Brain microvascular endothelial cell (primary cell): Measurements from ENCODE around the gene MAP2K5.

Source experiments
- DNase-seq: peaks from one replicate; pipeline ENCODE4 v3.0.0-alpha.2; 2020
- H3K27ac ChIP-seq: fragments of 250-450 bp; sonication (Bioruptor Pico); 2 replicates; pipeline ENCODE4 v1.5.1; 2020; ENCODE audit warnings: mild to moderate bottlenecking, moderate library complexity
- H3K27me3 ChIP-seq: fragments of 250-450 bp; sonication (Bioruptor Pico); replicated peaks from 2 replicates; pipeline ENCODE4 v1.5.1; 2020; ENCODE audit warnings: mild to moderate bottlenecking
- H3K36me3 ChIP-seq: fragments of 250-450 bp; sonication (Bioruptor Pico); replicated peaks from 2 replicates; pipeline ENCODE4 v1.5.1; 2020; ENCODE audit warnings: mild to moderate bottlenecking
- H3K4me3 ChIP-seq: 2 replicates; pipeline ENCODE4 v1.5.1; 2011; ENCODE audit warnings: low read depth, mild to moderate bottlenecking, control low read depth, low read length, moderate library complexity
- CTCF ChIP-seq: IDR thresholded peaks from 2 replicates; pipeline ENCODE4 v1.5.1; 2011; ENCODE audit warnings: low read depth, mild to moderate bottlenecking, moderate library complexity, low read length, control low read depth, inconsistent platforms; ENCODE audit errors: missing control alignments
- in situ Hi-C: cut with HindIII; loops from 2 replicates; pipeline ENCODE4 v1.10.0; 2017; ENCODE audit warnings: low sequenced_read_pairs, low pct_ligation_motif_present

The MAP2K5 gene

DNA sequence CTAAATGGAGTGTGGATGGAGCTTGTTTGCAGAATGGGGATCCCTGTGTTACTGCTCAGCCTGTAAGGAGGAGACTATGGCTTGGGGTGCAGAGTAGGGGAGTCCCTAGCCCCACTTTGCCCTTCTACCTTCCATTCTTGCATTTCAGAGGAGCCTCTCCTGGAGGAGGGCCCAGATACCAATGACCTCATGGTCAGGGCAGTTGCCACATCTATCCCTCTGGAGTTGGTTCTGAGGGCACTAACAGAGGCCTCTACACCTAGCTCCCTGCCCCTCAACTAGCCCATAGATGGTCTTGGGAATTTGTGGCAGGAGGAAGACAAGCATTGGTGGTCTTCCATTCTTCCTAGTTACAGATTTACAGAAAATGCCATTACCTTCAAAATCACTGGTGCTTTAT is 288.9 kb downstream of the MAP2K5 start:
- H3K27me3 ChIP-seq = peaks cover 94% of the 10 kb centered on the region
- in situ Hi-C loops = no loop called here
- H3K27ac ChIP-seq = no peak overlapping the region

GRCh38 chr15:67832031-67832551 is 289.6 kb downstream of the MAP2K5 start:
- in situ Hi-C loops = no loop called here

More for the DNA sequence above, 288.9 kb downstream of the MAP2K5 start:
- DNase-seq = no peak
- TF ChIP-seq CTCF = no peak
- Histone ChIP-seq H3K4me3 (no peak overlapping the region), H3K36me3 (no peaks in the 10 kb centered on the region)

DNA sequence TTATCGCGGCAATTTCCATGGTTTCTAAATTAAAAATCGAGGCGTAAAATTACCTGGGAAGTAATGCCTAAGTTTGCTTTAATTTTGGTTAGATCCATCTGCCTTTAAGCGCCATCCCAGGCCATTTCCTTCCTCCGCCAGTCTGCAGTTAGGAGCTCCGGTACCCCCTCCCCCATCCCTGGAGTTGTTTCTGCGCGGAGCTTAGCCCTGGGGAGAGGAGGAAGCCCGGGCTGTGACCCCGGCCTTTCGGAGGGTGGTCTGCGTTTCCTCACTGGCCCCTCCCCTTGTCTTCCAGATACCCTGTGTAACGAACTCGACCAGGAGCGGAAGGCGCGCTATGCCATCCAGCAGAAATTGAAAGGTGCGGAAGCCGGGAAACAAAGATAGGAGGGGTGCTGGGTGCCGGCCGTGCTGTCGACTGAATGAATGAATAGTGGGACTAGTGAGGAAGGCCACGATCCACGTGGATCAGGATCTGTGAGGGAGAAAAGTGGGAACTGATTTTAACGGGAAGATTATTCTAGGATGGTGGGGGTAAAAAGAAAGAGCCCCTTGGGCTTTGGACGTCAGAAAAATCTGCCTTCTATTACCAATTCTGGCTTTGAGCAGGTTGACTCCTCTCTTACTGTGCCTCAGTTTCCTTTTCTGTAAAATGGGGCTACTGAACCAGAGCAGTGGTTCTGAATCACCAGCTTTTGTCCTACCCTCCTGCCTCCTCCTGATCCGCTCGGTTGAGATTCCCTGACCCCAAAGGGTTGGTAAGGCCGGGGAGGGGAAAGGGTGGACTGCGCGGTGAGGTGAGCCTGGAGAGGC is 290.6 kb downstream of the MAP2K5 start:
- Histone ChIP-seq H3K4me3 (peak overlapping the region; percentile 24), H3K36me3 (no peaks in the 10 kb centered on the region), H3K27me3 (peaks cover 79% of the 10 kb centered on the region), H3K27ac (no peak overlapping the region)
- TF ChIP-seq CTCF = no peak
- in situ Hi-C loops = no loop called here
- no peak for DNase-seq

More at GRCh38 chr15:67832031-67832551, 289.6 kb downstream of the MAP2K5 start:
- peaks cover 87% of the 10 kb centered on the region for H3K27me3 ChIP-seq
- H3K4me3 ChIP-seq = no peak overlapping the region
- H3K27ac ChIP-seq = no peak overlapping the region
- DNase-seq = no peak
- peak; percentile 66 for TF ChIP-seq CTCF
- H3K36me3 ChIP-seq = no peaks in the 10 kb centered on the region

DNA sequence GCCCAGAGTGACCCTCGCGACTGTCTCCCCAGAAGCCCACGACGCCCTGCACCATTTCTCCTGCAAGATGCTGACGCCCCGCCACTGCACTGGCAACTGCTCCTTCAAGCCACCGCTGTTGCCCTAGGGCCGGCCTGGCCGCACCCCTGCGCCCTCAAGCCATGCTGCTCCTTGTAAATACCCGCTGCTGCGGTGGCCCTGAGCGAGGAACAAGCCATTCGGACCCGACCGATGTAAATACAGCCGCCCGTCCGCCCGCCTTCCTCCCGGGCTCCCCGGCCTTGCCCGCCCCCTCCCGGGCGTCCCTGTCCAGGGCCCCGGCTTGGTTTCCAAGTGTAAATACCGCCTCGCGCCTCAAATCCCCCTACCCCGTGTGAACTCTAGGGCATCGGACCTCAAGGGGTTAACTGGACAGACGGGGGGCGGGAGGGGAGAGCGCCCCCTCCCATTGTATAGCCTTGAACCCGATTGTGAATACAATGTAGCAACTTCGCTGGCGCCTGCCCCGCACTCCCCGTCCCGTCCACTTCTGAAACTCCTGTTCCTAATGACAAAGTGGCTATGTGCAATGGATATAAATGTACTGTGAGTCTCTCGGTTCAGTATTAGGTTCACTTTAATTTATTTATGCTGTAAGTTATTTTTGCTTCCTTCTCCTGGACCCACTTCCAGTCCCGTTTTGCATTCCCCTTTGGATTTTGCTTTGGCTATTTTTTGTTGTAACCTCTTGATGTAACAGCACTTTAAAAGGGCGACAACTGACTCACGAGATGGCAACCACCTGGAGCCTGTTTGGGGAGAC is 291.4 kb downstream of the MAP2K5 start:
- no peak for DNase-seq
- H3K27ac ChIP-seq = no peak overlapping the region
- peak; percentile 74 for TF ChIP-seq CTCF

GRCh38 chr15:67834581-67835296 is 292.2 kb downstream of the MAP2K5 start:
- Histone ChIP-seq H3K4me3 (peak overlapping the region; percentile 3), H3K36me3 (no peaks in the 10 kb centered on the region), H3K27me3 (peaks cover 62% of the 10 kb centered on the region), H3K27ac (no peak overlapping the region)
- no peak for TF ChIP-seq CTCF
- in situ Hi-C loops = no loop called here
- no peak for DNase-seq

More for the DNA sequence above, 291.4 kb downstream of the MAP2K5 start:
- H3K36me3 ChIP-seq = no peaks in the 10 kb centered on the region
- H3K27me3 ChIP-seq = peaks cover 71% of the 10 kb centered on the region
- in situ Hi-C loops = no loop called here
- H3K4me3 ChIP-seq = peak overlapping the region; percentile 17
